GM12872 (cell line): ENCODE results near the gene PLEKHH3.

ENCODE experiments used
- TF ChIP-seq, protein P1 (sequence below): IDR thresholded peaks from 3 replicates; pipeline ENCODE4 v1.5.1; 2011; ENCODE audit warnings: low read depth, mild to moderate bottlenecking, low read length, moderate library complexity; ENCODE audit not compliant: insufficient read depth

PLEKHH3 gene

DNA sequence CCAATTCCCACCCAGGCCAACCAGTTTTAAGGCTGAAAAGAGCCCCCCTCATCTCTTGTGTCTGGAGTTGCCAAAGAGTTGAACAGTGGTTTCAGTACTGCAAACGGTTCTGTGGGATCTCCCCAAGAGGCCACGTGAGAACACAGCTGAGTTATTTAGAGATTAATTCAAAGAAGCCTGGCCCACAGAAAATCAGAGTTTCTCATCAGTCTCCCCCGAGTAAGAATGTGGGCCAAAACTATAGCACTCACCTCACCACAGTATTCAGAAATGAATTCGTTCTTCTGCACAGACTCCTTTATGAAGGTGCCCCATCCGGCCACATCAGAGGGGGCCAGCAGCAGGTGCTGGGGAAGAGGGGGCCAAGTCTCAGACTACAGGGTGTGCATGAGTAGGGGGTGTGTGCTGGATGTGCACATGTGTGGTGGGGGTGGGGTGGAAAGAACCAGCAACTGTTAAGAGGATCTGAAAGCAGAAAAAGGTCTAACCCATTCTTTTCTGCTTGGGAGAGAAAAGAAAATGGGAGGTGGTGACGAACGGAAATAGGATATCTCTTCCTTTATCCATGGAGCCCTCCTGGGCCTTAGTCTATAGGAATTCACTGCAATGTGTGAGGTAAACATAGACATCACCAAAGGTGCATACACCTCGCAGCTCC lies 28.2 kb upstream of the PLEKHH3 start:
- TF ChIP-seq, protein P1, sequence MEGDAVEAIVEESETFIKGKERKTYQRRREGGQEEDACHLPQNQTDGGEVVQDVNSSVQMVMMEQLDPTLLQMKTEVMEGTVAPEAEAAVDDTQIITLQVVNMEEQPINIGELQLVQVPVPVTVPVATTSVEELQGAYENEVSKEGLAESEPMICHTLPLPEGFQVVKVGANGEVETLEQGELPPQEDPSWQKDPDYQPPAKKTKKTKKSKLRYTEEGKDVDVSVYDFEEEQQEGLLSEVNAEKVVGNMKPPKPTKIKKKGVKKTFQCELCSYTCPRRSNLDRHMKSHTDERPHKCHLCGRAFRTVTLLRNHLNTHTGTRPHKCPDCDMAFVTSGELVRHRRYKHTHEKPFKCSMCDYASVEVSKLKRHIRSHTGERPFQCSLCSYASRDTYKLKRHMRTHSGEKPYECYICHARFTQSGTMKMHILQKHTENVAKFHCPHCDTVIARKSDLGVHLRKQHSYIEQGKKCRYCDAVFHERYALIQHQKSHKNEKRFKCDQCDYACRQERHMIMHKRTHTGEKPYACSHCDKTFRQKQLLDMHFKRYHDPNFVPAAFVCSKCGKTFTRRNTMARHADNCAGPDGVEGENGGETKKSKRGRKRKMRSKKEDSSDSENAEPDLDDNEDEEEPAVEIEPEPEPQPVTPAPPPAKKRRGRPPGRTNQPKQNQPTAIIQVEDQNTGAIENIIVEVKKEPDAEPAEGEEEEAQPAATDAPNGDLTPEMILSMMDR, result no peak

DNA sequence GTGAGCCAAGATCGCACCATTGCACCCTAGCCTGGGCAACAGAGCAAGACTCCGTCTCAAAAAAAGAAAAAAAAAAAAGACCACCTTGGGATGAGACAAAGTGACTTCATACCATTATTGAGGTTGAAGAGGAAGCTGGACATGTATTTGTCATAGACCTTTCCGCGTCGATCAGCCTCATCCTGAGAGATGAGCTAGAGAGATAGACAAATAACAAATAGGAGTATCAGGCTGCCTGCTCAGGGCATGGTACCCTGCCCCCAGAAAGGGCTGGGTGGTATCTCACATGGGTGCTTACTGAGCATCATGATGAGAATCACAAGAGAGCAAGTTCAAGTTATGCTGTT lies 27.7 kb upstream of the PLEKHH3 start:
- TF ChIP-seq, protein P1, result no peak

DNA sequence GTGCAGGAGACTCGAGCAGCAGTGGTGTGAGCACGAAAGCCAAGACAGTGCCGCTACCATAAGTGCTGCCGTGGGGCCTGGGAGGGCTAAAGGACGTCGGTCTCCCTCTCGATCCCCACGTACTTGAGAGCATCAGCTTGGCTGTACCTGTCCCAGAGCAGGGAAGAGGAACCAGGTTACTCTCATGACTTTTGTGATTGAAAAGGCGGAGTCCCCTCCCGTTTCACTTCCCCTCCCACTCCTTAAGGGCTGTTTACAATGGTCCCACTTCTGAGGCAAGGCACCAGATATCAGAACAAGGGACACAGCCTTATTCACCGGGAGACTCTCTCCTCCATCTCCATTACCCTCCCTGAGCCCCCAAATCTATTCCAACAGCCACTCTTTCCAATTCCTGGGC lies 25.7 kb upstream of the PLEKHH3 start:
- TF ChIP-seq, protein P1, result no peak

DNA sequence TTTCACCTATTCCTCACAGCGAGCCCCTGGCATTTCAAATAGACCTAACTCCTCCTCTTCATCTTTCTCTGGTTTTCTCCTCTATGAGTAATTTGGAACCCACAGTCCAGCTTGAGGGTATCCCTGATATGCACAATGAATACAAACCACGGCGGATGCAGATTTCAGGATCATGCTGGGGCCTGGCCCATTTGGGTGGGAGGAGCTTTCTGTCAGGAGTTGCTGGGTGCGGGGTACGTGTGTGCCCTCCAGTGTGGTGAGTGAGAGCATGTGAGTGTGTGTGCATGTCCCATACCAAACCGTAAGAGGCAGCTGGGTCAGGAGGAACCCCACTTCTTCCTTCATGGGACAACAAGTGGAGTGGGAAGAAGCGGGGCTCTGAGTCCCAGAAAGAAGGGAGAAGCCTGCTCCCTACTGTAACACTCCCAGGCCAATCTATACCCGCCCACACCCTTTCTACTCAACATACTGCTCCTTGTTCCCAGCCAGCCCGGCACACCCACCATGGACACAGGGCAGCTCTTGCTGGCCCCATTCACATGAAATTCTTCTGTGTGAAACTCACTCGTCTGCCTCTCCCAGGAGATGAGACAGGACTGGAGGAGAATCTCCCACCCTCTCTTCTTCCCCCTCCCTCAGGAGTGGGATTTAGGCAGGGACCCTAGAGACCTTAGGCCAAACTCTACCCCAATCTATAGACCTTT lies 23.9 kb upstream of the PLEKHH3 start:
- TF ChIP-seq, protein P1, result no peak

DNA sequence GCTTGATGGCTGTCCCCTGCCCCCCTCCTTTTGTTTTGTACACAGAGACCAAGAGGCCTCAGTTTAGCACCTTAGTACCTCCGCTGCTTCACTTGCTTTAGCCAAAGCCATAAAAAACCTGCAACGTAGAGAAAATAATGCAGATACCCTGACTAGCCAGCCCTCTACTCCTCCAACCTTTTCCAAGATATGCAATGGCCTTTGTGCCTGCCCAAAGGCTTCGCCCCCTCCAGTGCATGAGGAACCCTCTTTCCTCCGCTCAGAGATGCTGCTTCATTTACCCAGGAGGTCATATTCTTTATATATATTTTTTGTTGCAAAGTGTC lies 22.6 kb upstream of the PLEKHH3 start:
- TF ChIP-seq, protein P1, result no peak

DNA sequence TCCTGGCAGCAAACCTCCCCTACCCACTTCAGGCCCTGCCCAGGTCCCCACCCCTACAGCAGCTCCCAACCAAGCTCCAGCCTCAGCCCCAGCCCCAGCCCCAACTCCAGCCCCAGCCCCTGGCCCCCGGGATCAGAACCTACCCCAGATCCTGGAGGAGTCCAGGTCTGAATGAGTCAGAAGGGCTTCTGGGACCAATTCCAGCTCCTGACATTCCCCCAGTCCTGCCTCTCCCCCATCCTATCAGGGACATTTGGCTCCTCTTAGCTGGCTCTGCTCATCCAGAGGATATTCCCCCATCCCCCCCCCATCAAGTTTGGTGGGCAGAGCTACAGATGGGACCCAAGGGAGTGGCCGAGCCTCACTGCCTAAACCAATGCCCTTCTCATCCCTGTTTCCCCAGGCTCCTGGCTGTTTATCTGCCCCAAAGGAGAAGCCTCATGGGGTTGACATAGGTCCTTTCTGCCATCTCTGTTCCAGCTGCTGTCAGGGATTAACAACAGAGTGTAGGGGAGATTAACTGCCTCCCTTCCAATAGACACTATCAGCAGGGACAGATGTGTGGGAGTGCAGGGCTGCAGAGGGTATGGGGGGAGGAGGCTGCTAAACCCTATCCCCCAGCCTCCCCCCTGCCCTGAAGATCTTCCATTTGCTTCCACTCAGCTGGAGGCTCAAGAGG lies 22.1 kb upstream of the PLEKHH3 start:
- TF ChIP-seq, protein P1, result no peak

DNA sequence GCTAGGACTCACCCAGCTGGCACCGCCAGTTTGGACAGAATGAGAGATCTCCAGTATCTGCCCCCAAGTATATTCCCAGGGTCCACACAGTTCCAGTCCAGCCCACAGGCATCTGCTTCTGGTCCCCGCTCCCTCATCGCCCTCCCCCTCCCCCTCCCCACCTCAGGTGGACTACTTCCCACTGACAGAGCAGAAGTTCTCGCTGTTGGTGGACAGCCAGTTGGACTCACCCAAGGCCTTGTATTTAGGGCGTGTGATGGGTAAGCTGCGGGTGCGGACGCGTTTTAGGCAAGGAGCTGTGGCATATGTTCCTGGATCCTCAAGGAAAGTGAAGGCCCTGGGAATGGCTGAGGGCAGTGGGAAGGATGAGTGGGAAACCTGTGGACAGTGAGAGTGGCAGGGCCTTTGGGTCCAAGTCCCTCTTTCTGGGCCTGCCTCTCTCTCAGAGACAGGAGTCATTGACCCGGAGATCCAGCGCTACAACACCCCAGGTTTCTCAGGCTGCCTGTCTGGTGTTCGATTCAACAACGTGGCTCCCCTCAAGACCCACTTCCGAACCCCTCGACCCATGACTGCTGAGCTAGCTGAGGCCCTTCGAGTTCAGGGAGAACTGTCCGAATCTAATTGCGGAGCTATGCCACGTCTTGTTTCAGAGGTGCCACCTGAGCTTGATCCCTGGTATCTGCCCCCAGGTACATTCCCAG lies 20.5 kb upstream of the PLEKHH3 start:
- TF ChIP-seq, protein P1, result no peak
